ENCODE results near the gene ALX3. TPM values are rescaled to one million over a fixed set of nuclear protein-coding genes. Genes with fewer than 3 reads are reported as not detected.

ALX3 gene
- total and polyA plus RNA-seq, 2 of the 8 experiments (the other 6 are each of a cell fraction or from before 2014, with no cell fraction given), result 0.20 TPM; not detected in 1

DNA sequence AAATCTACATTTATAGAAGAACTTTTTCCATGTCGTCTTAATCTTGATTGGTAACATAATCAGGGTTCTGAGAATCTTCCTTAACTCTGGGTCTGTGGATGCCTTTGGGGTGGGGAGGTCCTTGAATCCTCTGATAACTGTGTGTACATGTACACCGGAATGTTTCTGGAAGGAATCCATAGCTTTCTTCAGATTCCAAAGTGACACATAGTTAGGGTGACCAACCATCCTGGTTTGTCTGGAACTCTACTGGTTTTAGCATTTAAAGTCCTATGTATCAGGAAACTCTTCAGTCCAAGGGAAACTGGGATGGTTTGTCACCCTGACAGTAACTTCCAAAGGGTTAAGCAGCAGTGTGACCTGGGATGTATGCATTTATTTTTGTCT is 19.2 kb downstream of the ALX3 start:
- no peak overlapping the region for H2BK20ac ChIP-seq (ENCODE audit: low read length)
- FAIRE-seq (no peak), DNase-seq (ENCODE audit: low read depth in 1 of 2, low spot score in 2 of 2) (no peak)
- H3K9me3 ChIP-seq (ENCODE audit: insufficient read depth in 2 of 2, low read depth in 1 of 2, low read length in 1 of 2), result no peaks in the 10 kb centered on the region
- no peak overlapping the region for H3K4me2 ChIP-seq (ENCODE audit: insufficient read depth in 1 of 2, low read depth in 2 of 2, low read length in 2 of 2)
- no peaks in the 10 kb centered on the region for H3K23me2 ChIP-seq (ENCODE audit: low read depth, low read length)
- no peak overlapping the region for H3K18ac ChIP-seq (ENCODE audit: extremely low read depth, low read length)
- H3K23ac ChIP-seq (ENCODE audit: insufficient read length), result no peak overlapping the region
- no peak overlapping the region for H3K4me3 ChIP-seq (ENCODE audit: extremely low read depth in 1 of 4, insufficient read depth in 2 of 4, low read depth in 3 of 4, low read length in 4 of 4)
- H2BK12ac ChIP-seq (ENCODE audit: low read depth, low read length), result no peak overlapping the region
- H3K4me1 ChIP-seq (replicated peaks in 1 of 4; ENCODE audit: control insufficient read depth in 3 of 4, insufficient read depth in 4 of 4, low read length in 3 of 4), result no peaks in the 10 kb centered on the region
- no peak overlapping the region for H2BK120ac ChIP-seq (replicated peaks; ENCODE audit: low read depth, low read length)
- no peak overlapping the region for H4K91ac ChIP-seq (replicated peaks; ENCODE audit: insufficient read length, low read length)
- no peaks in the 10 kb centered on the region; the same call in 1 of the 2 replicates for H3K79me1 ChIP-seq (ENCODE audit: low read depth, low read length)
- TF ChIP-seq JUND (IDR thresholded peaks at IDR 0.05; ENCODE audit: low read length), result no peak
- TF ChIP-seq EGR1 (IDR thresholded peaks at IDR 0.05; ENCODE audit: borderline replicate concordance, low read depth, low read length), result no peak
- no peak for TF ChIP-seq BCL11A (IDR thresholded peaks at IDR 0.05; ENCODE audit: low read depth in 2 of 2, low read length in 2 of 2)
- TF ChIP-seq CBX8 (IDR thresholded peaks at IDR 0.05; ENCODE audit: borderline replicate concordance, low read depth, low read length), result no peak
- no peak for TF ChIP-seq JUN (IDR thresholded peaks at IDR 0.05; ENCODE audit: low read depth, low read length)
- TF ChIP-seq SUZ12 (IDR thresholded peaks at IDR 0.05; ENCODE audit: low read length), result no peak
- no peak for TF ChIP-seq MAFK (IDR thresholded peaks at IDR 0.05; ENCODE audit: low read depth, low read length)
- H4K20me1 ChIP-seq (replicated peaks in 1 of 2; ENCODE audit: control insufficient read depth in 1 of 2, insufficient read depth in 2 of 2, low read length in 2 of 2), result peaks cover 0 to 18% of the 10 kb centered on the region in 2 experiments
- no peaks in the 10 kb centered on the region for H3K79me2 ChIP-seq (ENCODE audit: control insufficient read depth in 1 of 2, insufficient read depth in 2 of 2, low read length in 2 of 2)
- ChIA-PET POLR2A (ENCODE audit: partially characterized antibody) (interaction anchor here (0.8 to 2.7 kb wide), 7 partner anchors 10 to 56 kb away, joined by 3 to 13 read pairs (median 3); partner anchors contain the start of gene STRIP1), CTCF (ENCODE audit: partially characterized antibody) (interaction anchor here (1.0 to 40.7 kb wide), 8 partner anchors 10 to 445 kb away, joined by 3 to 1450 read pairs (median 9); partner anchors contain the start of genes ALX3, STRIP1 and UBL4B)
- H2AFZ ChIP-seq (ENCODE audit: low read length), result no peak overlapping the region
- no peak overlapping the region for H3K27ac ChIP-seq (ENCODE audit: low read depth, low read length)
- WGBS, 2 experiments (ENCODE audit: extremely low coverage in 1 of 2, insufficient coverage in 1 of 2, insufficient read length in 1 of 2, insufficient replicate concordance in 2 of 2, low coverage in 1 of 2, low lambda C conversion rate in 2 of 2, missing lambda C conversion rate in 1 of 2), result 78% methylated on average over 2 of the region's 2 CpGs; no CpG with 5 or more reads in 1 of the 2 experiments
- H3K56ac ChIP-seq (replicated peaks; ENCODE audit: insufficient read length, low read depth, low read length), result no peak overlapping the region
- no peaks in the 10 kb centered on the region for H3K27me3 ChIP-seq (replicated peaks in 1 of 4; ENCODE audit: control insufficient read depth in 3 of 4, extremely low read depth in 1 of 4, insufficient read depth in 3 of 4, low read length in 3 of 4)
- no peak overlapping the region for H4K8ac ChIP-seq (ENCODE audit: extremely low read depth, insufficient read depth, low read length)
- no peak overlapping the region for H2AK5ac ChIP-seq (ENCODE audit: low read depth, low read length)
- H2BK5ac ChIP-seq (ENCODE audit: low read depth, low read length), result no peak overlapping the region
- H3K9ac ChIP-seq (replicated peaks in 1 of 4; ENCODE audit: extremely low read depth in 1 of 4, low read depth in 3 of 4, low read length in 3 of 4), result no peak overlapping the region
- H4K5ac ChIP-seq (ENCODE audit: insufficient read length, low read depth, low read length), result no peak overlapping the region
- peaks cover 51 to 78% (median 77%) of the 10 kb centered on the region in 4 experiments for H3K36me3 ChIP-seq (ENCODE audit: control insufficient read depth in 2 of 4, insufficient read depth in 4 of 4, low read length in 3 of 4)
- no peak overlapping the region for H3K14ac ChIP-seq (ENCODE audit: insufficient read length)
- H2BK15ac ChIP-seq (ENCODE audit: low read length), result no peak overlapping the region
- H3K4ac ChIP-seq (replicated peaks; ENCODE audit: insufficient read length, low read depth, low read length), result no peak overlapping the region

Measured in H1 (cell line).